ENCODE data around the gene PARD3B.
A peak's percentile ranks its signal among the peaks of the same experiment; 100 is the strongest.

PARD3B gene

GRCh38 chr2:205056151-205056561 is 510.9 kb downstream of the PARD3B start:
- DNase-seq (ENCODE audit: low read depth) = no peak

DNA sequence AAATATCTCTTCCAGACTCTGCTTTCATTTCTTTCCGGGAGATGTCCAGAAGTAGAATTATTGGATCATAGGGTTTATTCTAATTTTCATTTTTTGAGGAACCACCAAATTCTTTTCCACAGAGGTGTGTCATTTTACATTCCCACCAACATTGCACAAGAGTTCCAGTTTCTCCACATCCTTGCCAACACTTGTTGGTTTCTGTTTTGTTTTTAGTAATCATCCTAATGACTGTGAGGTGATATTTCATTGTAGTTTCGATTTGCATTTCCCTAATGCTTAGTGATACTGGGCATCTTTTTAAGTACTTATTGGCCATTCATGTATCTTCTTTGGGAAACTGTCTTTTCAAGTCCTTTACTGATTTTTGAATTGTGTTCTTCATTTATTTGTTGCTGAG is 513.1 kb downstream of the PARD3B start:
- DNase-seq (ENCODE audit: low read depth) = no peak

DNA sequence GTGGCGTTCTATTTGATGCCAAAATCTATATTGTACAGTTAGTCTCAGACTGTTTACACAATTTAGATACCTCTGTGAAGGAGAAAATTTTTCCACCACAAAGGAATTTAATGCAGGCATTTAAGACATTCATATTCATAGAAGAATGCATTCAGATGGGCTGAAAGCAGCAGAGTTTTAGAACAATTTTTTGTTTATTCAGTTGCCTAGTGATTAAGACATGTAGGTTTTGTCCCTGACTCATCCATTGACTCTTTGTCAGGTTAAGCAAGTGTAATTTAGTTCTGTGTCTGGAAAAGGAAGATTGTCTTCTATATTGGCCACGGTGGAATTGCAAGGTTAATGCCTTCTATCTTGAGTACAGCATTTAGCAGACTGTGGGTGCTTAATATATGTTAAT is 515.0 kb downstream of the PARD3B start:
- peak; percentile 45 for DNase-seq (ENCODE audit: low read depth)

- DNase-seq (ENCODE audit: low read depth) = no peak
These were observed 520.8 kb downstream of the PARD3B start for GRCh38 chr2:205066081-205066480.

DNA sequence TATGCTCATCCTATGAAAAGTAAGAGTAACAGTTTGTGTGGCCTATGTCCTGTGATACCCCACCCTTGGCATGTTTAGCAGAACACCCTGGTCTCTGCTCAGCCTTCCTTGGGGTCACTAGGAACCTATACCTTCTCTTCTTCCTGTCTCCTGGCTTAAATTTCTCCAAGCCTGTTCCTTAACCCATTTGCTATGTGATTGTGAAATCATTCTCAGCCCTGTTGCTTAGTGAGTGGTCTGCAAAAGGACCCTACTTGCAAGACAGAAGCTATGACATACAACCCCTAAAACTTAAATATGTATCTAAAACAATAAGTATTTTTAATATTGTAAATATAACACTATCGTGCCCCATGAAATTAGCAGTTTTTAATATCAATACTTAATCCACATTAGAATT is 524.7 kb downstream of the PARD3B start:
- DNase-seq (ENCODE audit: low read depth) = no peak

DNA sequence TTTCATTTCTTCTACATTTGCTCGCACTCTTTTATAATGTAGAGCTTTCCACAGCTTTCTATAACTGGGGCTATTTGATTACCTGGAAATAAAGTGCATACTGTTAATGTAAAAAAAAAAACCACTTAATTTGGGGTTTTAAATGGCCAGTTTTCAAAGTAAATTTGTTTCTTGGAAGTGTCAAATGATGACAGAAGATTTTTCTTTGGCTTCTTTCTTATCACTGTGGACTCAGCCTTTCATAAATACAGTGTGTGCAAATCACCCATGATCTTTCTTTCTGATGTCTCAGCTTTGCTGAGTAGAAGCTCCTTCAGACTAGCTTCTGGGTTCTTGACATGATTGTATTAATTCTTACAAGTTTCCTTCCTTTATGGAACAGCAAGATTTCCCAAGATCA is 525.6 kb downstream of the PARD3B start:
- no peak for DNase-seq (ENCODE audit: low read depth)

DNA sequence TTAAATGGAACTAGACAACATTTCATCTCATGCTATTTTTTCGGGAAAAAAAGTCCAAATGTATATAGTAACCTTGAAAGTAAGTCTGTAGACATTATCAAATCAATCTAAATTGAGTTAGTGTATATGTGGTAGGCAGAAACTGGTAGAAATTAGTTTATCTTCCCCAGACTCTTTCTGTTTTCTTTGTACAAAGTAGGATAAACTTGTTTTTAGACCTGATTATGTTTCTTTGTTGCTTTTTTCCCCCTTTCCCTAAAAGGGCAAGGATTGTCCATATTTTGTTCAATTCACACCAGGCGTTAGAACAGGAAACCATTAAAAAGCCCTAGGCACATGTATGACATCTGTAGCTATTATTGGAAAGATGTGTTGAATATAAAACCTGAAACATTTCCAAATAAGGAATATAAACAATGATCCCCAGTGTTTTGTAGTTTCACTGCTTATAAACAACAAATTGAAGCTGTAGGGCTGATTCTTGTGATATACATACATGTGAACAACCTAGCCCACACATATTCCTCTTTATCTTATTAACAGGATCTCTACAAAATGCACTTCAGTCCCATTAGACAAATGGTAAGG is 528.3 kb downstream of the PARD3B start:
- DNase-seq (ENCODE audit: low read depth) = no peak

- no peak for DNase-seq (ENCODE audit: low read depth)
These were observed 531.1 kb downstream of the PARD3B start for GRCh38 chr2:205076405-205076804.

DNA sequence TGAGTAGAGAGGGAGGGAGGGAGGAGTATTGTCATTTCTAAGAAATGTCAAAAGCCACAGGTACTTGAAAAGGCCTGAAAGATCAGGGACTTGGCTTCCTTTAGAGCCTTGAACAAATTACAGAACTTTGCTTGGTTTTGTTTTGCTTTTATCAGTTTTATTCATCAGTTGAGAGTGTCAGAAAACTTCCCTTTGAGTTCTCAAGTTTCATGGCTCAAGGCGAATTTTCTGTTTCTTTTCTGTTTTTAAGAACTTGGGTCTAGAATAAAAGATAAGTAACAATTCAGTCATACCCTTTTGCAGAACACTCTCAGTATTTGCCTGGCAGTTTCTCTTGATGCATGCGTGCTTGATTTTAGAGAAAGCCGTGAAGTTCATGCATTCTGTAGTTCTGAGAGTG is 531.9 kb downstream of the PARD3B start:
- DNase-seq (ENCODE audit: low read depth) = no peak

DNA sequence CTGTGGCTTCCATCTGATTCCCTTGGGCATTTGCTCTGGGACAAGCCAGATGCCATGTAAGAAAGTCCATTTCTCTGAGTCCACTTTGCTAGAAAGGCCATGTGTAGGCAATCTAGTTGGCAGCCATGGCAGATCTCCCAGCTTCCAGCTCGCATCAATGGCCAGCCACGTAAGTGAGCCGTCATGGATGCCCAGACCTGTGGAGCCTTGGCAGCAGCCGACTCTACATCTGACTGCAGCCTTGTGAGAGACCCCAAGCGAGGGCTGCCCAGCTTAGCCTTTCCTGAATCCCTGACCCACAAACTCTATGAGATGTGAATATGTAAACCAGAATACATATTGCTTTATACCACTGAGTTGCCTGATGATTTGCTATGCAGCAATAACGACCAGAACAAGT is 533.5 kb downstream of the PARD3B start:
- no peak for DNase-seq (ENCODE audit: low read depth)

DNA sequence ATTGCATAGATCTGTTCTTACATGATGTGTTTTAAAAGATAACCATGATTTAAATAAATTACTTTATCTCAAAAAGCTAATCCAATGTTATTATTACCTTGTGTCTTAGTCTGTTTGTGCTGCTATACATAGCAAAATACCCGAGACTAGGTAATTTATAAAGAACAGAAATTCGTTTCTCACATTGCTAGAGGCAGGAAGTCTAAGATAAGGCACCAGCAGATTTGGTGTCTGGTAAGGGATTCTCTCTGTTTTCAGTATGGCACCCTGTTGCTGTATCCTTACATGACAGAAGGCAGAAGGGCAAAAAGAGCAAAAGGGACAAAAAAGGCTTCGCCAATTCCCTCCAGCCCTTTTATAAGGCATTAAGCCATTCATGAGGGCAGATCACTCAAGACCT is 533.9 kb downstream of the PARD3B start:
- no peak for DNase-seq (ENCODE audit: low read depth)

DNA sequence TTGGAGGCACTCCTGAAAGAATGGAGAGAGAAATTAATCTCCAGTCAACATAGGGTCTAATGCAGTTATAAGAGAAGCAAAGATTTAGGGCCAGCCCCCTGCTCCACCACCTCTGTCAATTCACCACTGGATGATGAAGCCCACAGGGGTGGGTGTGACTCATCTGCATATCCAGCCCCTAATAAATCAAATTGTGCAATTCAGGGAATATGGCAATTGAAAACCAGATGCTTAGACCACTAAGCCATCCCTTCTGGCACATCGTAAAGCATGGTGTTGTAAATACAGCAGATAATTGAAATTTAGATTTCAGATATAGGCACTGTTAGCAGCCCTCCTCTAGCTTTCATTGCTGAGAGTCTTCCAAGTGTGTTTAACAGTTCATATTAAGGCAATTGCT is 541.4 kb downstream of the PARD3B start:
- DNase-seq (ENCODE audit: low read depth) = no peak

- DNase-seq (ENCODE audit: low read depth) = no peak
These were observed 542.6 kb downstream of the PARD3B start for GRCh38 chr2:205087862-205088261.

GRCh38 chr2:205089958-205090357 is 544.7 kb downstream of the PARD3B start:
- no peak for DNase-seq (ENCODE audit: low read depth)

DNA sequence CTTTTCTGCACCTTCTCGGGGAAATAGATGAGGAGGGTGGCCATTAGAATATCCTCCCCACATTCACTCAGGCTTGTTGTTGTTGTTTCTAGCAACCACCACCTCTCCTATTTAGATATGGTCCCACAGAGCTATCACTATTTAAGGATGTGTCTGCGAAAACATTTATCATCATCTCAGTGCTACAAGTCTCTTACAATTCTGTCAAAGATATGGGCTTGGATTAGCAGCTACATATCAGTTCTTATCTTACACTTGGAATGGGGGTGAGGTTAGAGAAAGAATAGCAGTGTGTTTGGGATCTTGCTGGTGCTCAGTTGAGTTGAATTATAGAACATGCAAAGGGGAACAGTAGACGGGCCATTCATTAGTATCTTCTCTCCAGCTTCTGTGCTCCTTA is 546.1 kb downstream of the PARD3B start:
- DNase-seq (ENCODE audit: low read depth) = no peak

DNA sequence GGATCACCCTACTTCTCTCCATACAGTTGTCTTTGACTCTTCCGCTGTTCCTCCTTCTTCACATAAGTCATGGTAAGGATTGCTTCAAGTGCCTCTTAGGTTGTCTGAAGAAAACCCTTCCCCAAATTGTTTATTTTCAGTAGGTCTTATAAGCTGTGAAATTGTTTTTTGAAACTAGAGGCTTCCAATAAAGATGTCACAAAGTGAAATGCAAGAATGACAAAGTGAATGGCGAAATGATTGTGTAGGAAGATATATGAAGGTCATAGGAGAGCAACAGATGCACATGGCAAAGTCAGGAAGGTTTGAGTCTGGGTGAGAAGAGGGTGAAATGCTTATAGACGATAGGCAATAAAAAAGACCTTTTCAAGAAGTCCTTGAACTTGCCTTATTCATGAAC is 548.8 kb downstream of the PARD3B start:
- DNase-seq (ENCODE audit: low read depth) = no peak

GRCh38 chr2:205103699-205104098 is 558.4 kb downstream of the PARD3B start:
- no peak for DNase-seq (ENCODE audit: low read depth)

GRCh38 chr2:205107810-205108209 is 562.5 kb downstream of the PARD3B start:
- no peak for DNase-seq (ENCODE audit: low read depth)

- no peak for DNase-seq (ENCODE audit: low read depth)
These were observed 570.2 kb downstream of the PARD3B start for GRCh38 chr2:205115511-205115910.

- no peak for DNase-seq (ENCODE audit: low read depth)
These were observed 571.9 kb downstream of the PARD3B start for GRCh38 chr2:205117125-205117524.

GRCh38 chr2:205119136-205119535 is 573.9 kb downstream of the PARD3B start:
- DNase-seq (ENCODE audit: low read depth) = no peak

DNA sequence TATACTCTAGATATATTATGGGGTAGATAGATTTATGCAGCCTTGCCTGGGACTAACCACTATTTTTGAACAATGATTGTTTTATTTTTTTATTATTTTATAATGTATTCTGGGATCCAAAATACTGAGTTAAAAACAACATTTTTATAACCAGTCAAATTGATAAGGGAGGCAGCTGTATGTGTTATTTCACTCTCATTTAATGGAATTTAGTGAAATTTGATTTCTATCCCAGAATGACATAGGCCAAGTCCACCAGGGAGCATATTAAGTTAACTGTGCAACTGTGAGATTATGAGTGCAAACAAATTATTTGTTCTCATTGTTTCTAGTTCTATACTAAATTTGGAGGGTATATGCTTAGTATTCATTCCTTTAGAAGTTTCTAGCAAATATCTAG is 583.5 kb downstream of the PARD3B start:
- DNase-seq (ENCODE audit: low read depth) = no peak

DNA sequence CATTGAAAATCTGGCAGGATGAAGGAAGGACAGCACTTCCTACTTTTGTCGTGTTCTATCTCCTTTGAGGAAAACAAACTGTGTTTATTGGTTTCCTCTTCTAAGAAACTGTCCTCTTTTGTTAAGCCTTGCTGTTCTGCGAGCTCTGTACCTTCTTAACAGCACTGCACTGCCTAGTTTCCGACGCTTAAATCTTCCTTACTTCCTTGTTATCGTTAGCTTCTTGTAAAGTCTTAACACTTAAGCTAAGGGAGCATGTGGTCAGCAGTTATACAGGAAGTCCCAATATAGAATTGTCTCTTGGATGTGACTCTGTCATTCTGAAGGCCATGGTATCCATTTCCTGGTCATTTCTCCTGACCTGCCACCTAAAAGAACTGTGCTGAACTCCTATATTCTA is 584.3 kb downstream of the PARD3B start:
- no peak for DNase-seq (ENCODE audit: low read depth)

GRCh38 chr2:205130111-205130829 is 585.0 kb downstream of the PARD3B start:
- no peak for DNase-seq (ENCODE audit: low read depth)
